IMR-90 (cell line): ENCODE data around the gene KNTC1. TPM values are rescaled to one million over a fixed set of nuclear protein-coding genes. Genes with fewer than 3 reads are reported as not detected.

Experiments used
- ATAC-seq: fragments of 200-7000 bp; cut with Tn5 transposase; 2 replicates; pipeline ENCODE4 v1.9.1; 2020; ENCODE audit warnings: low read depth, mild to moderate bottlenecking, moderate library complexity
- BruUV-seq: library from RNA; stranded (reverse); fragments of 400-500 nt; replicated peaks from 2 replicates; lab custom pipeline; 2021; lab: Mats Ljungman, UMichigan
- CTCF ChIA-PET: fragments of 300-600 bp; formaldehyde crosslinking; extraction: SDS; loops from one replicate; lab custom pipeline; 2021; ENCODE audit warnings: antibody characterized with exemption; lab: Yijun Ruan, JAX
- POLR2A ChIA-PET: fragments of 300-600 bp; sonication (Branson Sonifier 250); formaldehyde crosslinking; loops from one replicate; lab custom pipeline; 2022; ENCODE audit warnings: antibody characterized with exemption; ENCODE audit not compliant: unreplicated experiment; lab: Charles Lee
- DNase-seq: peaks from one replicate; pipeline ENCODE4 v3.0.0; 2013
- H2AFZ ChIP-seq: replicated peaks from 2 replicates; pipeline ENCODE3; 2013; ENCODE audit warnings: low read length, mild to moderate bottlenecking; ENCODE audit not compliant: poor library complexity
- H2AK5ac ChIP-seq: 2 replicates; pipeline ENCODE4 v1.6.1; 2013; ENCODE audit warnings: low read depth, low read length, inconsistent platforms
- H2AK9ac ChIP-seq: replicated peaks from 2 replicates; pipeline ENCODE3; 2013; ENCODE audit warnings: mild to moderate bottlenecking, low read depth, low read length, moderate library complexity; ENCODE audit not compliant: poor library complexity
- H2BK120ac ChIP-seq: 2 replicates; pipeline ENCODE4 v1.6.1; 2013; ENCODE audit warnings: low read depth, low read length, inconsistent platforms
- H2BK15ac ChIP-seq: 3 replicates; pipeline ENCODE4 v1.6.1; 2013; ENCODE audit warnings: low read depth, low read length, inconsistent platforms
- H2BK20ac ChIP-seq: 2 replicates; pipeline ENCODE4 v1.6.1; 2013; ENCODE audit warnings: low read depth, mild to moderate bottlenecking, inconsistent platforms, low read length, moderate library complexity
- H2BK5ac ChIP-seq: 2 replicates; pipeline ENCODE4 v1.6.1; 2013; ENCODE audit warnings: mild to moderate bottlenecking, low read depth, low read length, inconsistent platforms; ENCODE audit not compliant: poor library complexity, severe bottlenecking
- H3K14ac ChIP-seq: replicated peaks from 2 replicates; pipeline ENCODE4 v1.6.1; 2013; ENCODE audit warnings: low read depth, low read length, inconsistent platforms
- H3K18ac ChIP-seq: 2 replicates; pipeline ENCODE4 v1.6.1; 2013; ENCODE audit warnings: low read depth, low read length, control low read depth
- H3K23ac ChIP-seq: 2 replicates; pipeline ENCODE4 v1.6.1; 2013; ENCODE audit warnings: low read depth, low read length, inconsistent platforms
- H3K27ac ChIP-seq: 2 replicates; pipeline ENCODE4 v1.5.1; 2013; ENCODE audit warnings: mild to moderate bottlenecking, control low read depth, low read length; ENCODE audit not compliant: insufficient read depth
- H3K27me3 ChIP-seq: 2 replicates; pipeline ENCODE4 v1.6.1; 2013; ENCODE audit warnings: low read length; ENCODE audit not compliant: control insufficient read depth, insufficient read depth
- H3K36me3 ChIP-seq: 2 replicates; pipeline ENCODE4 v1.6.1; 2013; ENCODE audit warnings: low read length, mixed read lengths; ENCODE audit not compliant: control insufficient read depth, insufficient read depth
- H3K4ac ChIP-seq: 2 replicates; pipeline ENCODE4 v1.6.1; 2013; ENCODE audit warnings: low read depth, low read length, inconsistent platforms
- H3K4me1 ChIP-seq: 2 replicates; pipeline ENCODE4 v1.6.1; 2013; ENCODE audit warnings: low read length, mixed read lengths; ENCODE audit not compliant: control insufficient read depth, insufficient read depth
- H3K4me2 ChIP-seq: 2 replicates; pipeline ENCODE4 v1.6.1; 2013; ENCODE audit warnings: low read depth, mild to moderate bottlenecking, control low read depth, low read length, moderate library complexity
- H3K4me3 ChIP-seq: 2 replicates; pipeline ENCODE4 v1.5.1; 2013; ENCODE audit warnings: low read depth, mild to moderate bottlenecking, control low read depth, low read length, moderate library complexity; ENCODE audit not compliant: insufficient read depth
- H3K56ac ChIP-seq: 2 replicates; pipeline ENCODE4 v1.6.1; 2013; ENCODE audit warnings: low read length, inconsistent platforms; ENCODE audit not compliant: insufficient read depth; ENCODE audit errors: extremely low read depth
- H3K79me1 ChIP-seq, 2 experiments: 2 replicates each; pipeline ENCODE4 v1.6.1; 2013; ENCODE audit warnings: low read length in 2 of 2, inconsistent platforms in 1 of 2, low read depth in 1 of 2
- H3K9ac ChIP-seq: 2 replicates; pipeline ENCODE4 v1.6.1; 2013; ENCODE audit warnings: low read depth, low read length, control low read depth
- H3K9me1 ChIP-seq: 2 replicates; pipeline ENCODE4 v1.6.1; 2013; ENCODE audit warnings: low read length, inconsistent platforms; ENCODE audit not compliant: insufficient read depth
- H3K9me3 ChIP-seq: 2 replicates; pipeline ENCODE4 v1.6.1; 2013; ENCODE audit warnings: low read length; ENCODE audit not compliant: control insufficient read depth, insufficient read depth
- H4K20me1 ChIP-seq: 2 replicates; pipeline ENCODE4 v1.6.1; 2013; ENCODE audit warnings: low read length, inconsistent platforms; ENCODE audit not compliant: insufficient read depth
- H4K5ac ChIP-seq: 2 replicates; pipeline ENCODE4 v1.6.1; 2013; ENCODE audit warnings: mild to moderate bottlenecking, low read depth, low read length, control low read depth
- H4K8ac ChIP-seq, 2 experiments: 2 replicates each; pipeline ENCODE4 v1.6.1; 2013; ENCODE audit warnings: low read depth in 2 of 2, low read length in 2 of 2, control low read depth in 1 of 2, inconsistent platforms in 1 of 2
- H4K91ac ChIP-seq: 2 replicates; pipeline ENCODE4 v1.6.1; 2013; ENCODE audit warnings: low read depth, low read length, inconsistent platforms; ENCODE audit not compliant: insufficient read depth
- MAZ ChIP-seq: IDR thresholded peaks from 2 replicates; pipeline ENCODE4 v1.6.1; 2012; ENCODE audit warnings: low read depth, mild to moderate bottlenecking, low read length, improper control_type of control experiment, moderate library complexity, borderline replicate concordance
- NFE2L2 ChIP-seq: fragments of 150-350 bp; IDR thresholded peaks from 2 replicates; pipeline ENCODE4 v1.6.1; 2016; ENCODE audit warnings: low read depth, mild to moderate bottlenecking, low read length
- WGBS, 2 experiments: methylation state at CpG; one replicate each; pipeline versions ENCODE4 v1.1.5 to v1.1.7; 2013; ENCODE audit warnings: missing lambda C conversion rate in 2 of 2; ENCODE audit not compliant: insufficient read length in 1 of 2; ENCODE audit errors: extremely low coverage in 2 of 2; 5-methylcytosine and 5-hydroxymethylcytosine counted together
- dilution Hi-C: fragments of 300-500 bp; cut with HindIII; formaldehyde crosslinking; loops from one replicate; pipeline ENCODE4 v1.14.3; 2018; ENCODE audit warnings: low sequenced_read_pairs; ENCODE audit not compliant: unreplicated experiment
- in situ Hi-C: fragments of 300-500 bp; cut with MboI; formaldehyde crosslinking; loops from 3 replicates; pipeline ENCODE4 v1.14.3; 2019; ENCODE audit warnings: low sequenced_read_pairs, inconsistent platforms, mixed read lengths
- intact Hi-C: fragments of 100-400 bp; cut with micrococcal nuclease; formaldehyde crosslinking; loops from 2 replicates; pipeline ENCODE4 v1.10.0; 2022
- polyA plus RNA-seq, 3 experiments: library from polyadenylated mRNA; depleted of rRNA; stranded (reverse); fragments of >200 nt; gene quantifications; 2 replicates each; pipeline ENCODE4 v1.2.3, GENCODE V29; 2012; ENCODE audit warnings: low replicate concordance in 1 of 3
- total RNA-seq: library from RNA; depleted of rRNA; stranded (reverse); fragments of >200 nt; gene quantifications from 2 replicates; pipeline ENCODE4 v1.2.3, GENCODE V29; 2012

Gene KNTC1
- total and polyA plus RNA-seq, 2 of the 4 experiments (the other 2 are of a cell fraction), result 16.6 to 23.7 TPM

DNA sequence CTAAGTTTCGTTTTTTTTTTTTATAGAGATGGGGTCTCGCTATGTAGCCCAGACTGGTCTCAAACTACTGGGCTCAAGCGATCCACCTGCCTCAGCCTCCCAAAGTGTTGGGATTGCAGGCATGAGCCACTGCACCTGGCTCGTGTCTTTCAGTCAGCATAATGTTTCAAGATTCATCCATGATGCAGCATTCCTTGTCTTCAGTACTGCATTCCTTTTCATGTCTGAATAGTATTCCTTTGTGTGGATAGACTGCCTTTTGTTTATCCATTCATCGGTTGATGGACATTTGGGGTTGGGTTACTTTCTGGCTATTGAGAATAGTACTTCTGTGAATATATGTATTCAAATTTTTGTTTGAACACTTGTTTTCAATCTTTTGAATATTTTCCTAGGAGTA lies 138.7 kb downstream of the KNTC1 start:
- Histone ChIP-seq H2BK15ac (no peak overlapping the region), H2AK9ac (no peak overlapping the region), H3K56ac (no peak overlapping the region), H3K9me3 (no peaks in the 10 kb centered on the region), H3K9ac (no peak overlapping the region), H3K23ac (no peak overlapping the region), H4K20me1 (no peaks in the 10 kb centered on the region), H3K4me1 (peaks cover 3% of the 10 kb centered on the region), H3K4ac (no peak overlapping the region), H3K18ac (no peak overlapping the region), H3K36me3 (no peaks in the 10 kb centered on the region), H3K4me2 (no peak overlapping the region), H3K4me3 (no peak overlapping the region), H2BK120ac (no peak overlapping the region), H3K79me1 (no peaks in the 10 kb centered on the region), H2BK5ac (no peak overlapping the region), H3K27me3 (no peaks in the 10 kb centered on the region), H4K8ac (no peak overlapping the region), H2AFZ (no peak overlapping the region), H4K91ac (no peak overlapping the region), H3K27ac (no peak overlapping the region), H2BK20ac (no peak overlapping the region), H3K9me1 (no peaks in the 10 kb centered on the region), H3K14ac (no peak overlapping the region), H2AK5ac (no peak overlapping the region), H4K5ac (no peak overlapping the region)
- dilution Hi-C loops, result no loop called here
- CTCF ChIA-PET, result no interaction called here
- no peak for DNase-seq
- intact Hi-C loops, result no loop called here
- 100% methylated on average over 1 of the region's 5 CpGs; no CpG with 5 or more reads in 1 of the 2 experiments for WGBS, 2 experiments
- POLR2A ChIA-PET, result no interaction called here
- BruUV-seq, result no TSS peak
- in situ Hi-C loops, result no loop called here
- TF ChIP-seq NFE2L2, result no peak
- no peak for TF ChIP-seq MAZ
- no peak for ATAC-seq
